ENCODE measurements around the gene SPR.

Gene SPR

DNA sequence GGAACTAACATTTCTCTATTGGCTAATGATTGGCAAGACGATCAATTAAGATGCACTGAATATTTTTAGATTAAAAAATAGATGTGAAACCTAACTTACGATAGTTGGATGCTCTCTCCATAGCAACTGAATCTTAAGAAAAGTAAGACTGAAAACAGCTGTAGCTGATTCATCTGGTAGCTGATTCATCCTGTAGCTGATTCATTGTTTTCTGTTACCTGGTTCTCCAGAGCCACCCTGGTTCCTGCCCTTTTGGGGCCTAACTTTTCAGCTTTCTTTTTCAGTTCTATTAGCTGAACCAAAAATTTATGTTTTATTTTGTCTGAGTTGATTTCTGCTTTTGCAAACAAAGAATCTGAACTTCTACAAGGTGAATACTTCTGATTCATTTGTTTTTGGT lies 22.7 kb upstream of the SPR start:
- Histone ChIP-seq H3K27me3 (replicated peaks in 2 of 5; ENCODE audit: control insufficient read depth in 4 of 5, insufficient read depth in 5 of 5, low read length in 4 of 5) (peaks cover 2 to 35% (median 18%) of the 10 kb centered on the region in 5 experiments), H3K27ac (ENCODE audit: insufficient read depth in 1 of 2, low read depth in 1 of 2, low read length in 2 of 2, poor library complexity in 1 of 2, severe bottlenecking in 2 of 2) (no peak overlapping the region), H3K4me3 (ENCODE audit: control insufficient read depth in 1 of 7, extremely low read depth in 1 of 7, insufficient read depth in 4 of 7, low read depth in 2 of 7, low read length in 6 of 7) (no peak overlapping the region), H3K9me3 (ENCODE audit: control extremely low read depth in 1 of 5, control insufficient read depth in 4 of 5, insufficient read depth in 2 of 5, low read depth in 1 of 5, low read length in 4 of 5) (no peaks in the 10 kb centered on the region), H3K36me3 (ENCODE audit: control insufficient read depth in 4 of 4, insufficient read depth in 4 of 4, low read length in 3 of 4) (no peaks in the 10 kb centered on the region), H3K4me1 (ENCODE audit: control extremely low read depth in 1 of 4, control insufficient read depth in 4 of 4, insufficient read depth in 4 of 4, low read length in 3 of 4) (peaks cover 0 to 10% (median 8%) of the 10 kb centered on the region in 4 experiments)
- peak in 1 of 3 donors; percentile 28 for DNase-seq
- ChIA-PET CTCF (interaction anchor here (1.3 to 4.4 kb wide), 6 partner anchors 17 to 110 kb away, joined by 3 to 21 read pairs (median 4); partner anchors contain the start of gene SPR), POLR2A (no interaction called here)
- 90% methylated on average over 1 of the region's 2 CpGs for WGBS (ENCODE audit: insufficient coverage)

DNA sequence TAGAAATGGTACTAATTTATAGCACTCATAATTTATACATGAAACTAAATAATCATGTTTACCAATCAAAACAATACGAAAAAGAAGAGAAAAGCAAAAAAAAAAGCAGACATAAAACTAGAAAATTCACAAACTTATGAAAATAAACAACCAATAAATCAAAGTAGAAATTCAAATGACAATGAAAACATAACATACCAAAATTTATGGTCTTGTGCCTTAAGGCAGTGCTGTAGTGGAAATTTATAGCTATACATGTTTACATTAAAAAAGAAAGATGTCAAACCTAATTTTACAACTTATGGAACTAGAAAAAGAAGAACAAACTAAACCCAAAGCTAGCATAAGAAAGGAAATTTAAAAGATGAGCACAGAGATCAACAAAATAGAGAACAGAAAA lies 16.1 kb upstream of the SPR start:
- no peak for DNase-seq
- Histone ChIP-seq H3K27ac (ENCODE audit: insufficient read depth in 1 of 2, low read depth in 1 of 2, low read length in 2 of 2, poor library complexity in 1 of 2, severe bottlenecking in 2 of 2) (no peak overlapping the region), H3K36me3 (ENCODE audit: control insufficient read depth in 4 of 4, insufficient read depth in 4 of 4, low read length in 3 of 4) (no peaks in the 10 kb centered on the region), H3K9me3 (ENCODE audit: control extremely low read depth in 1 of 5, control insufficient read depth in 4 of 5, insufficient read depth in 2 of 5, low read depth in 1 of 5, low read length in 4 of 5) (peaks cover 0 to 6% (median 0%) of the 10 kb centered on the region in 5 experiments), H3K4me3 (ENCODE audit: control insufficient read depth in 1 of 7, extremely low read depth in 1 of 7, insufficient read depth in 4 of 7, low read depth in 2 of 7, low read length in 6 of 7) (no peak overlapping the region), H3K4me1 (ENCODE audit: control extremely low read depth in 1 of 4, control insufficient read depth in 4 of 4, insufficient read depth in 4 of 4, low read length in 3 of 4) (no peaks in the 10 kb centered on the region), H3K27me3 (replicated peaks in 2 of 5; ENCODE audit: control insufficient read depth in 4 of 5, insufficient read depth in 5 of 5, low read length in 4 of 5) (peaks cover 5 to 24% (median 12%) of the 10 kb centered on the region in 5 experiments)
- no CpG with 5 or more reads among the region's 1 CpG for WGBS (ENCODE audit: insufficient coverage)
- ChIA-PET CTCF (interaction anchor here (0.6 to 1.2 kb wide), 4 partner anchors 9 to 17 kb away, joined by 3 to 7 read pairs (median 4); partner anchors contain the start of gene SPR), POLR2A (no interaction called here)

DNA sequence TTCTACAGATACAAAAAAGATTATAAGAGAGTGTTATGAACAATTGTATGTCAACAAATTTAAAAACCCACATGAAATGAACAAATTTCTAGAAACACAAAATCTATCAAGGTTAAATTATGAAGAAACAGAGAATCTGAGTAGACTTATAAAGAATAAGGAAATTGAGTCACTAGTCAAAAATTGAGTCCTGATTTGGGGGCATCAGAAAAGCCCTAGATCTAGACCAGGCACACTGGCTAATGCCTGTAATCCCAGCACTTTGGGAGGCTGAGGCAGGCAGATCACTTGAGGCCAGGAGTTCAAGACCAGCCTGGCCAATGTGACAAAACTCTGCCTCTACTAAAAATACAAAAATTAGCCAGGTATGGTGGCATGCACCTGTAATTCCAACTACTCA lies 15.3 kb upstream of the SPR start:
- peaks cover 5 to 28% (median 12%) of the 10 kb centered on the region in 5 experiments for H3K27me3 ChIP-seq (replicated peaks in 2 of 5; ENCODE audit: control insufficient read depth in 4 of 5, insufficient read depth in 5 of 5, low read length in 4 of 5)
- POLR2A ChIA-PET: no interaction called here
- CTCF ChIA-PET: interaction anchor here (1.1 to 1.2 kb wide), 2 partner anchors 10 to 14 kb away, joined by 3 to 7 read pairs; no protein-coding TSS in a partner anchor

DNA sequence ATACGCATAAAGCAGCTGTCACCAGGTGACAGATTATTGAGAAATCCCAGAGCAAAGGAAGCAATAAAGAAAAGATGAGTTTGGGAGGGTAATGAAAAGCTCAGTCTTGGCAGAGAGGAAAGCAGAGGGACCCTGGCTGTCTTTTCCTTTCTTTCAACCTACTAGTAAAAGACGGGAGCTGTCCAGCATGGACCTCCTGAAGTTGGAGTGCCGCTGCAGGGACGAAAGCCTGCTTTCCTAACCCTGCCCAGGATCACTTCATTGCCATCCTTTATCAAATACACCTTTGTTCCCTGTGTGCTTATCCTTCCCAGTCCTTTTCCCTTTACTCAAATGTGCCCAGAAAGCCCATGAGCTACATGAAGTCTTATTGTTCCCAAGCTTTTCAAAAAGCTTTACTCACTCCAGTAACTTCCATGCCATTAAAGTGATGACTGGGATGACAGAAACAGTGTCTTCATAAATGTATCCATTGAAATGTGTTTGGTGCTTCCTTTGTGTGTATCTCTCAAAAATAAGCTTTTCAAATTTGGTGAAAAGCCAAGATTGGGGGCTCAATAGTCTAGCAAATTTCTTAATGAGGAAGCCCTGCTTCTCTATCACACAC lies 3.7 kb upstream of the SPR start:
- peaks cover 0 to 17% (median 16%) of the 10 kb centered on the region in 4 experiments for H3K4me1 ChIP-seq (ENCODE audit: control extremely low read depth in 1 of 4, control insufficient read depth in 4 of 4, insufficient read depth in 4 of 4, low read length in 3 of 4)
- POLR2A ChIA-PET: no interaction called here
- DNase-seq: peak; percentile 32 to 55 (median 52)

More for the DNA sequence above, 15.3 kb upstream of the SPR start:
- Histone ChIP-seq H3K4me1 (ENCODE audit: control extremely low read depth in 1 of 4, control insufficient read depth in 4 of 4, insufficient read depth in 4 of 4, low read length in 3 of 4) (no peaks in the 10 kb centered on the region), H3K9me3 (ENCODE audit: control extremely low read depth in 1 of 5, control insufficient read depth in 4 of 5, insufficient read depth in 2 of 5, low read depth in 1 of 5, low read length in 4 of 5) (peaks cover 0 to 6% (median 0%) of the 10 kb centered on the region in 5 experiments), H3K4me3 (ENCODE audit: control insufficient read depth in 1 of 7, extremely low read depth in 1 of 7, insufficient read depth in 4 of 7, low read depth in 2 of 7, low read length in 6 of 7) (no peak overlapping the region), H3K27ac (ENCODE audit: insufficient read depth in 1 of 2, low read depth in 1 of 2, low read length in 2 of 2, poor library complexity in 1 of 2, severe bottlenecking in 2 of 2) (no peak overlapping the region), H3K36me3 (ENCODE audit: control insufficient read depth in 4 of 4, insufficient read depth in 4 of 4, low read length in 3 of 4) (no peaks in the 10 kb centered on the region)
- no peak for DNase-seq

DNA sequence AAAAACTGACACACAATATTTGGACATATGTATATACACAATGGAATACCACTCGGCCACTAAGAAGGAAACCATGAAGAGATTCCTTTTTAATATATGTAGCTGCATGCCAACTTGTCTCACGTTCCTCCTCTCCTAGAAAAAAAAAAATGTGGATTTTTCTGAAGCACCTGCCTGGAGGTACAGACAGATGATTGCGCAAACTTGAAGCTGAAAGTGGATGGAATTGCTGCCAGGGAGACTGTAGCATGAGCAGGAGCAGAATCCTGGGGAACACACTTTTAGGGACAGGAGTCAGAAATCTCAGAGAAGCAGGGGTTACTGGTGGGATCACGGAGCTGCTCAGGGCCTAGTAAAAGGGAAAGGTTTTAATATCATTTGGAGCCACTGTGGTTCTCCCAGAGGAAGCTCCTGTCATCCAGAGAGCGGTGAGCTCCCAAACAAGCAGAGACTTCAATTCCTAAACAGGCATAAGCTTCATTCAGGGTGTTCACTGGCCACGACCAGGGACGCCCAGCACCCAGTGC lies 640 bp upstream of the SPR start:
- ChIA-PET POLR2A (no interaction called here), CTCF (interaction anchor here (0.6 to 2.6 kb wide), 13 partner anchors 9 to 117 kb away, joined by 3 to 17 read pairs (median 3); no protein-coding TSS in a partner anchor)
- no peak for DNase-seq
- Histone ChIP-seq H3K36me3 (ENCODE audit: control insufficient read depth in 4 of 4, insufficient read depth in 4 of 4, low read length in 3 of 4) (no peaks in the 10 kb centered on the region), H3K27ac (ENCODE audit: insufficient read depth in 1 of 2, low read depth in 1 of 2, low read length in 2 of 2, poor library complexity in 1 of 2, severe bottlenecking in 2 of 2) (no peak overlapping the region), H3K4me1 (ENCODE audit: control extremely low read depth in 1 of 4, control insufficient read depth in 4 of 4, insufficient read depth in 4 of 4, low read length in 3 of 4) (peaks cover 0 to 17% (median 16%) of the 10 kb centered on the region in 4 experiments), H3K4me3 (ENCODE audit: control insufficient read depth in 1 of 7, extremely low read depth in 1 of 7, insufficient read depth in 4 of 7, low read depth in 2 of 7, low read length in 6 of 7) (peak overlapping the region in 6 of 7 experiments; percentile 31 to 75 (median 66)), H3K27me3 (replicated peaks in 2 of 5; ENCODE audit: control insufficient read depth in 4 of 5, insufficient read depth in 5 of 5, low read length in 4 of 5) (peaks cover 11 to 49% (median 27%) of the 10 kb centered on the region in 5 experiments), H3K9me3 (ENCODE audit: control extremely low read depth in 1 of 5, control insufficient read depth in 4 of 5, insufficient read depth in 2 of 5, low read depth in 1 of 5, low read length in 4 of 5) (no peaks in the 10 kb centered on the region)
- WGBS (ENCODE audit: insufficient coverage): 47% methylated on average over 6 of the region's 7 CpGs

More for the DNA sequence above, 3.7 kb upstream of the SPR start:
- H3K27ac ChIP-seq (ENCODE audit: insufficient read depth in 1 of 2, low read depth in 1 of 2, low read length in 2 of 2, poor library complexity in 1 of 2, severe bottlenecking in 2 of 2): no peak overlapping the region
- peaks cover 11 to 50% (median 27%) of the 10 kb centered on the region in 5 experiments for H3K27me3 ChIP-seq (replicated peaks in 2 of 5; ENCODE audit: control insufficient read depth in 4 of 5, insufficient read depth in 5 of 5, low read length in 4 of 5)
- H3K36me3 ChIP-seq (ENCODE audit: control insufficient read depth in 4 of 4, insufficient read depth in 4 of 4, low read length in 3 of 4): no peaks in the 10 kb centered on the region
- no peaks in the 10 kb centered on the region for H3K9me3 ChIP-seq (ENCODE audit: control extremely low read depth in 1 of 5, control insufficient read depth in 4 of 5, insufficient read depth in 2 of 5, low read depth in 1 of 5, low read length in 4 of 5)
- H3K4me3 ChIP-seq (ENCODE audit: control insufficient read depth in 1 of 7, extremely low read depth in 1 of 7, insufficient read depth in 4 of 7, low read depth in 2 of 7, low read length in 6 of 7): no peak overlapping the region
- 0% methylated on average over 3 of the region's 4 CpGs for WGBS (ENCODE audit: insufficient coverage)
- CTCF ChIA-PET: interaction anchor here (0.6 to 1.9 kb wide), 5 partner anchors 9 to 21 kb away, joined by 3 to 8 read pairs (median 4); no protein-coding TSS in a partner anchor

DNA sequence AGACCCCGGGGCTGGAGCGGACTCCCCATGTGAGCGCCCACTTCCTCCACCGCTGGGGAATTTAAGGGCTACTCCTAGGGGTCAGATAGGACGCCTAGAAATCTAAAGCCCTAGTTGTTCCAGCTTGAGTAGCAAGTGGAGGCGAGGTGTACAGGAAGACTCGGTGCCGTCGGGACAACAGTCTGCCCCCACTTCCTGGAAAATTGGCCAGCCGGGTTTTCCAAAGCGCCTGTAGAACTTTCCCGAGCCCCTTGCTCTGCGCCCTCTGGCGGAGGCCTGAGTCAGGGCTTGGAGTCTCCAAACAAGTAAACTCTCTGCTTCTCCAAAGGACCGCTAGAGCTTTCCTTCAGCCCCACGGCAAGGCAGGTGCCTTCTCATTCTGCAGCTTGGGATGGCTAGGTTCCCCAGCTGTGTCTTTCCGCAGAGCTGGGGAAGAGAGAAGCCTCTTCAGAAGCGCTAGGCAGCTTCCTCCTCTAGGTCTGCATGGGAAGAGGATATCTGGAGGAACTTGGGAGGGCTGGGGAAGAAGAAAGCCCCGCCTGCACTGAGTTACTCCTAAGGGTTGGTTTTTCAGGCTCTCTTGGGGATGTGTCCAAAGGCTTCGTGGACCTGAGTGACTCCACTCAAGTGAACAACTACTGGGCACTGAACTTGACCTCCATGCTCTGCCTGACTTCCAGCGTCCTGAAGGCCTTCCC lies 681 bp downstream of the SPR start:
- H3K27ac ChIP-seq (ENCODE audit: insufficient read depth in 1 of 2, low read depth in 1 of 2, low read length in 2 of 2, poor library complexity in 1 of 2, severe bottlenecking in 2 of 2): no peak overlapping the region
- peaks cover 11 to 44% (median 27%) of the 10 kb centered on the region in 5 experiments for H3K27me3 ChIP-seq (replicated peaks in 2 of 5; ENCODE audit: control insufficient read depth in 4 of 5, insufficient read depth in 5 of 5, low read length in 4 of 5)
- H3K36me3 ChIP-seq (ENCODE audit: control insufficient read depth in 4 of 4, insufficient read depth in 4 of 4, low read length in 3 of 4): no peaks in the 10 kb centered on the region
- peak overlapping the region; percentile 31 to 75 (median 64) for H3K4me3 ChIP-seq (ENCODE audit: control insufficient read depth in 1 of 7, extremely low read depth in 1 of 7, insufficient read depth in 4 of 7, low read depth in 2 of 7, low read length in 6 of 7)
- DNase-seq: peak; percentile 50 to 73 (median 69)
- no peaks in the 10 kb centered on the region for H3K9me3 ChIP-seq (ENCODE audit: control extremely low read depth in 1 of 5, control insufficient read depth in 4 of 5, insufficient read depth in 2 of 5, low read depth in 1 of 5, low read length in 4 of 5)
- 7% methylated on average over 18 of the region's 21 CpGs for WGBS (ENCODE audit: insufficient coverage)
- ChIA-PET POLR2A (no interaction called here), CTCF (interaction anchor here (0.7 to 2.6 kb wide), 14 partner anchors 9 to 116 kb away, joined by 3 to 17 read pairs (median 6); partner anchors contain the start of gene EMX1)
- H3K4me1 ChIP-seq (ENCODE audit: control extremely low read depth in 1 of 4, control insufficient read depth in 4 of 4, insufficient read depth in 4 of 4, low read length in 3 of 4): peaks cover 0 to 17% (median 16%) of the 10 kb centered on the region in 4 experiments

All from common myeloid progenitor, CD34-positive (primary cell).